SK-N-SH (cell line): ENCODE measurements around the gene GRK1. TPM values are rescaled to one million over a fixed set of nuclear protein-coding genes. Genes with fewer than 3 reads are reported as not detected.
A peak's percentile ranks its signal among the peaks of the same experiment; 100 is the strongest.

Source experiments
- CTCF ChIA-PET: fragments of 300-600, 350-600 bp; formaldehyde crosslinking; extraction: SDS; loops from one replicate; lab custom pipeline; 2021; lab: Yijun Ruan, JAX
- POLR2A ChIA-PET: fragments of 350-600 bp; sonication (Branson Sonifier 250); formaldehyde crosslinking; extraction: SDS; loops from one replicate; lab custom pipeline; 2020; ENCODE audit warnings: antibody characterized with exemption, inconsistent platforms; lab: Yijun Ruan, JAX
- DNase-seq: peaks from one replicate; pipeline ENCODE4 v3.0.0; 2012
- H2AFZ ChIP-seq: fragments of 200-600 bp; sonication (generic); 2 replicates; pipeline ENCODE4 v1.8.1; 2016; ENCODE audit warnings: antibody characterized with exemption, mild to moderate bottlenecking, low read depth
- H3F3A ChIP-seq: fragments of 200-600 bp; sonication (generic); replicated peaks from 2 replicates; pipeline ENCODE3; 2016; ENCODE audit warnings: antibody characterized with exemption, mild to moderate bottlenecking; ENCODE audit not compliant: insufficient read depth
- H3K27ac ChIP-seq, 2 experiments: fragments of 200-500 bp in 1 of 2; fragments of 200-600 bp in 1 of 2; sonication (Bioruptor generic) in 1 of 2; sonication (generic), shearing (Covaris generic) in 1 of 2; 2 replicates each; pipeline versions ENCODE4 v1.5.1 to v1.6.1; 2014 to 2016; ENCODE audit warnings: low read depth in 2 of 2, inconsistent platforms in 1 of 2, low read length in 1 of 2, mild to moderate bottlenecking in 1 of 2, mixed read lengths in 1 of 2
- H3K27me3 ChIP-seq: fragments of 200-600 bp; sonication (generic), shearing (Covaris generic); 2 replicates; pipeline ENCODE4 v1.6.1; 2016; ENCODE audit warnings: mixed run types; ENCODE audit not compliant: insufficient read depth
- H3K36me3 ChIP-seq, 2 experiments: fragments of 200-500 bp in 1 of 2; fragments of 200-600 bp in 1 of 2; sonication (Bioruptor generic) in 1 of 2; sonication (generic) in 1 of 2; replicated peaks in 1 of 2; 2 replicates each; pipeline versions ENCODE3 to v1.5.1; 2014 to 2016; ENCODE audit warnings: low read length in 1 of 2, mild to moderate bottlenecking in 1 of 2; ENCODE audit not compliant: insufficient read depth in 2 of 2, control insufficient read depth in 1 of 2
- H3K4me1 ChIP-seq, 2 experiments: fragments of 200-500 bp in 1 of 2; fragments of 200-600 bp in 1 of 2; sonication (Bioruptor generic) in 1 of 2; sonication (generic), shearing (Covaris generic) in 1 of 2; 2 replicates each; pipeline versions ENCODE4 v1.5.1 to v1.6.1; 2014 to 2016; ENCODE audit warnings: low read depth in 1 of 2, low read length in 1 of 2, mixed run types in 1 of 2; ENCODE audit not compliant: insufficient read depth in 2 of 2, control insufficient read depth in 1 of 2
- H3K4me2 ChIP-seq: fragments of 200-600 bp; sonication (generic), shearing (Covaris generic); 2 replicates; pipeline ENCODE4 v1.6.1; 2017; ENCODE audit warnings: mixed run types
- H3K4me3 ChIP-seq, 2 experiments: fragments of 200-500 bp in 1 of 2; fragments of 200-600 bp in 1 of 2; sonication (Bioruptor generic) in 1 of 2; sonication (generic), shearing (Covaris generic) in 1 of 2; 2 replicates each; pipeline versions ENCODE4 v1.5.1 to v1.8.1; 2014 to 2016; ENCODE audit warnings: low read depth in 2 of 2, inconsistent platforms in 1 of 2, low read length in 1 of 2, mild to moderate bottlenecking in 1 of 2, mixed read lengths in 1 of 2, moderate library complexity in 1 of 2
- H3K79me2 ChIP-seq: fragments of 200-600 bp; sonication (generic); 2 replicates; pipeline ENCODE4 v1.8.1; 2017; ENCODE audit warnings: mild to moderate bottlenecking; ENCODE audit not compliant: insufficient read depth
- H3K9ac ChIP-seq: fragments of 200-600 bp; sonication (generic); 2 replicates; pipeline ENCODE4 v1.6.1; 2017; ENCODE audit warnings: mixed run types
- H3K9me2 ChIP-seq: fragments of 200-600 bp; sonication (generic); 2 replicates; pipeline ENCODE4 v1.6.1; 2017; ENCODE audit warnings: mixed run types
- H3K9me3 ChIP-seq: fragments of 200-600 bp; sonication (generic); 2 replicates; pipeline ENCODE4 v1.6.1; 2017; ENCODE audit warnings: mixed run types, mild to moderate bottlenecking, moderate library complexity
- H4K20me1 ChIP-seq: fragments of 200-600 bp; sonication (generic); 2 replicates; pipeline ENCODE4 v1.6.1; 2017; ENCODE audit warnings: mild to moderate bottlenecking, mixed run types; ENCODE audit not compliant: insufficient read depth
- EP300 ChIP-seq, 2 experiments: IDR thresholded peaks; 2 replicates each; pipeline versions ENCODE4 v1.4.0 to v1.6.1; 2012; ENCODE audit warnings: borderline replicate concordance in 1 of 2, low read depth in 1 of 2, low read length in 1 of 2
- FOXM1 ChIP-seq: IDR thresholded peaks from 2 replicates; pipeline ENCODE4 v1.4.0; 2012; ENCODE audit warnings: low read depth, mild to moderate bottlenecking
- GATA2 ChIP-seq: sonication (generic); formaldehyde crosslinking; IDR thresholded peaks from 2 replicates; pipeline ENCODE4 v1.5.0; 2020; ENCODE audit warnings: mild to moderate bottlenecking, missing genetic modification reagents
- IRF3 ChIP-seq: fragments of 150-350 bp; IDR thresholded peaks from 2 replicates; pipeline ENCODE4 v1.6.1; 2016; ENCODE audit warnings: mild to moderate bottlenecking, low read depth, low read length
- MEF2A ChIP-seq: IDR thresholded peaks from 2 replicates; pipeline ENCODE4 v1.4.0; 2012; ENCODE audit warnings: low read depth, borderline replicate concordance
- NFIC ChIP-seq: IDR thresholded peaks from 2 replicates; pipeline ENCODE4 v1.4.0; 2012; ENCODE audit warnings: borderline replicate concordance
- PBX3 ChIP-seq: IDR thresholded peaks from 2 replicates; pipeline ENCODE4; 2012
- RAD21 ChIP-seq: IDR thresholded peaks from 2 replicates; pipeline ENCODE4 v1.6.1; 2012; ENCODE audit warnings: mild to moderate bottlenecking, low read length
- RCOR1 ChIP-seq: fragments of 150-350 bp; IDR thresholded peaks from 2 replicates; pipeline ENCODE4 v1.6.1; 2017; ENCODE audit warnings: antibody characterized with exemption, low read length
- REST ChIP-seq: IDR thresholded peaks from 2 replicates; pipeline ENCODE4 v1.6.1; 2012; ENCODE audit warnings: mild to moderate bottlenecking, low read depth, low read length, moderate library complexity
- RXRA ChIP-seq: IDR thresholded peaks from 2 replicates; pipeline ENCODE4 v1.4.0; 2012; ENCODE audit warnings: low read depth, mild to moderate bottlenecking, borderline replicate concordance
- SIN3A ChIP-seq: IDR thresholded peaks from 2 replicates; pipeline ENCODE4 v1.6.1; 2012; ENCODE audit warnings: low read depth, mild to moderate bottlenecking, low read length, moderate library complexity, borderline replicate concordance
- TAF1 ChIP-seq: IDR thresholded peaks from 2 replicates; pipeline ENCODE4 v1.6.1; 2012; ENCODE audit warnings: low read depth, mild to moderate bottlenecking, low read length, moderate library complexity, borderline replicate concordance
- TCF12 ChIP-seq: IDR thresholded peaks from 2 replicates; pipeline ENCODE4 v1.4.0; 2012
- USF1 ChIP-seq: IDR thresholded peaks from 2 replicates; pipeline ENCODE4 v1.4.0; 2012; ENCODE audit warnings: low read depth, borderline replicate concordance
- YY1 ChIP-seq: IDR thresholded peaks from 2 replicates; pipeline ENCODE4 v1.4.0; 2012; ENCODE audit warnings: low read depth, mild to moderate bottlenecking
- WGBS: methylation state at CpG from one replicate; pipeline ENCODE4 v1.1.6; 2017; ENCODE audit warnings: low lambda C conversion rate; 5-methylcytosine and 5-hydroxymethylcytosine counted together
- polyA plus RNA-seq, 3 experiments: library from polyadenylated mRNA; depleted of rRNA; stranded (reverse); fragments of >200 nt; gene quantifications; 2 replicates each; pipeline ENCODE4 v1.2.3, GENCODE V29; 2012

GRK1 gene
- polyA plus RNA-seq, 1 of the 3 experiments (the other 2 are of a cell fraction): 0.12 TPM

GRCh38 chr13:113742000-113742441 is 75.0 kb downstream of the GRK1 start (continued):
- TF ChIP-seq REST (no peak), TCF12 (no peak), EP300 (IDR thresholded peaks at IDR 0.05; ENCODE audit: borderline replicate concordance in 1 of 2, low read depth in 1 of 2, low read length in 1 of 2) (no peak), RCOR1 (no peak), YY1 (no peak), RAD21 (peak; percentile 41)

- no peaks in the 10 kb centered on the region for H3F3A ChIP-seq
- ChIA-PET CTCF (interaction anchor here (1.3 to 1.9 kb wide), 6 partner anchors 10 to 60 kb away, joined by 3 to 9 read pairs (median 4); partner anchors contain the start of gene TMEM255B), POLR2A (no interaction called here)
- no peak for DNase-seq
- no peaks in the 10 kb centered on the region for H3K9me2 ChIP-seq
- H3K27me3 ChIP-seq: no peaks in the 10 kb centered on the region
- H3K4me3 ChIP-seq: no peak overlapping the region
- TF ChIP-seq USF1 (no peak), IRF3 (no peak), SIN3A (no peak), GATA2 (no peak), RAD21 (no peak), FOXM1 (no peak), NFIC (no peak), MEF2A (no peak), TCF12 (no peak), PBX3 (no peak), TAF1 (no peak), REST (no peak), RXRA (no peak)
- WGBS: 85% methylated on average over 14 of the region's 21 CpGs
- H4K20me1 ChIP-seq: no peaks in the 10 kb centered on the region
- H3K4me2 ChIP-seq: no peak overlapping the region
- H3K9ac ChIP-seq: no peak overlapping the region
- H3K36me3 ChIP-seq: no peaks in the 10 kb centered on the region
- no peak overlapping the region for H2AFZ ChIP-seq
- no peaks in the 10 kb centered on the region for H3K9me3 ChIP-seq
- H3K27ac ChIP-seq: no peak overlapping the region
- H3K4me1 ChIP-seq: peaks cover 0 to 28% of the 10 kb centered on the region in 2 experiments; a peak in 1 of 4 replicates
- H3K79me2 ChIP-seq: no peaks in the 10 kb centered on the region
Observed at GRCh38 chr13:113742445-113743120, 75.6 kb downstream of the GRK1 start.
